ENCODE data around the gene RIPOR3. TPM values are rescaled to one million over a fixed set of nuclear protein-coding genes. Genes with fewer than 3 reads are reported as not detected.
A peak's percentile ranks its signal among the peaks of the same experiment; 100 is the strongest.
"Not testable (repeated sequence)": the region's sequence is repeated elsewhere in the genome, so short reads cannot be mapped to it uniquely, and the experiment has no call there.

The RIPOR3 gene
- total and polyA plus RNA-seq, 2 experiments from 2014 or later, result 5.6 to 5.7 TPM

DNA sequence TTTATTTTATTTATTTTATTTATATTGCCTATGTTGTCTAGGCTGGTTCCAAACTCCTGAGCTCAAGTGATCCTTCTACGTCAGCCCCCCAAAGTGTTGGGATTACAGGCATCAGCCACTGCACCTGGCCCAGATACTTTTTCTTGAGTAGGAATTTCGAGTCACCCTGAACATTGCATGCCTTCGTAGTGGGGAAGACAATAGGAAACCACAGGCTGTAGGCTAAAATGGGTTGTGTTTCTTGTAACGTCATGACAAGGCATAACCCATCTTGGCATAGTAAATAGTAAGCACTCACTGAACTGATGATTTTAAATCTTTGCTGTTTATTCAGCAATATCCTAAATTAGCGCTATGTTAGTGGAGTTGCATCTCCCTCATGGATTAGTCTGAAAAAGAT is 146.2 kb downstream of the RIPOR3 start:
- Histone ChIP-seq H3K4me3 (no peak overlapping the region), H3K4me1 (ENCODE audit: insufficient read depth) (peaks cover 4% of the 10 kb centered on the region), H3K9me2 (replicated peaks; ENCODE audit: insufficient read depth) (no peaks in the 10 kb centered on the region), H3K4me2 (no peak overlapping the region), H2AFZ (no peak overlapping the region), H3K79me2 (peaks cover 85% of the 10 kb centered on the region), H3K36me3 (replicated peaks; ENCODE audit: insufficient read depth, low read depth) (no peaks in the 10 kb centered on the region), H3K27ac (no peak overlapping the region), H3K9me3 (ENCODE audit: low read depth) (no peaks in the 10 kb centered on the region), H3K27me3 (no peaks in the 10 kb centered on the region), H4K20me1 (ENCODE audit: insufficient read depth, poor library complexity, severe bottlenecking) (peaks cover 11% of the 10 kb centered on the region)
- no peak for TF ChIP-seq EZH2 (IDR thresholded peaks at IDR 0.05; ENCODE audit: borderline replicate concordance)
- 95% methylated on average over 5 of the region's 5 CpGs for WGBS (ENCODE audit: low lambda C conversion rate, missing lambda C conversion rate)
- no peak for DNase-seq (ENCODE audit: low spot score)

DNA sequence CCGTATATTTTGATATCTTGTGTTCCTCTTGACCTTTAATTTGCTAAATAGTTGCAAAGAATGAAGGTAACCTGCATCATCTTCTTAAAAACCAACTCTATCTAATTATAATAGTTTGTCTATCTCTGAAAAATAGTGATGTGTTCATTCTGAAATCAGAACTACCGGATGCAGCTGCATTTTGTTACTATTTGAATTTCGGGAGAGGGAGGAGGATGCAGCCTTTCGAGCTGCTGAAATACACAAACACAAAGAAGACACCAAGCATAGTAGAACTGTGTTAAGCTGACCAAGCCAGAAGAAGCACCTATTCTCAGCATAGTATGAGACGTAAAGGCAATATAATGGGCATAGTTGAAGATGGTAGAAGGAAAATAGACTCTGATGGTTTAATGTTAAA is 148.0 kb downstream of the RIPOR3 start:
- Histone ChIP-seq H3K27me3 (no peaks in the 10 kb centered on the region), H3K27ac (peak overlapping the region; percentile 4), H3K36me3 (replicated peaks; ENCODE audit: insufficient read depth, low read depth) (no peaks in the 10 kb centered on the region), H3K9me3 (ENCODE audit: low read depth) (no peaks in the 10 kb centered on the region), H3K4me3 (no peak overlapping the region), H3K4me2 (no peak overlapping the region), H3K9me2 (replicated peaks; ENCODE audit: insufficient read depth) (no peaks in the 10 kb centered on the region), H2AFZ (no peak overlapping the region), H4K20me1 (ENCODE audit: insufficient read depth, poor library complexity, severe bottlenecking) (peaks cover 3% of the 10 kb centered on the region), H3K79me2 (peaks cover 91% of the 10 kb centered on the region), H3K4me1 (ENCODE audit: insufficient read depth) (peaks cover 5% of the 10 kb centered on the region)
- 90% methylated on average over 5 of the region's 5 CpGs for WGBS (ENCODE audit: low lambda C conversion rate, missing lambda C conversion rate)
- no peak for DNase-seq (ENCODE audit: low spot score)
- TF ChIP-seq EZH2phosphoT487 (IDR thresholded peaks at IDR 0.05; ENCODE audit: low read depth, severe bottlenecking, unreplicated experiment) (no peak), EZH2 (IDR thresholded peaks at IDR 0.05; ENCODE audit: borderline replicate concordance) (no peak)
- TF ChIP-seq, protein P1, sequence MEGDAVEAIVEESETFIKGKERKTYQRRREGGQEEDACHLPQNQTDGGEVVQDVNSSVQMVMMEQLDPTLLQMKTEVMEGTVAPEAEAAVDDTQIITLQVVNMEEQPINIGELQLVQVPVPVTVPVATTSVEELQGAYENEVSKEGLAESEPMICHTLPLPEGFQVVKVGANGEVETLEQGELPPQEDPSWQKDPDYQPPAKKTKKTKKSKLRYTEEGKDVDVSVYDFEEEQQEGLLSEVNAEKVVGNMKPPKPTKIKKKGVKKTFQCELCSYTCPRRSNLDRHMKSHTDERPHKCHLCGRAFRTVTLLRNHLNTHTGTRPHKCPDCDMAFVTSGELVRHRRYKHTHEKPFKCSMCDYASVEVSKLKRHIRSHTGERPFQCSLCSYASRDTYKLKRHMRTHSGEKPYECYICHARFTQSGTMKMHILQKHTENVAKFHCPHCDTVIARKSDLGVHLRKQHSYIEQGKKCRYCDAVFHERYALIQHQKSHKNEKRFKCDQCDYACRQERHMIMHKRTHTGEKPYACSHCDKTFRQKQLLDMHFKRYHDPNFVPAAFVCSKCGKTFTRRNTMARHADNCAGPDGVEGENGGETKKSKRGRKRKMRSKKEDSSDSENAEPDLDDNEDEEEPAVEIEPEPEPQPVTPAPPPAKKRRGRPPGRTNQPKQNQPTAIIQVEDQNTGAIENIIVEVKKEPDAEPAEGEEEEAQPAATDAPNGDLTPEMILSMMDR (IDR thresholded peaks at IDR 0.05; ENCODE audit: poor library complexity), result no peak

DNA sequence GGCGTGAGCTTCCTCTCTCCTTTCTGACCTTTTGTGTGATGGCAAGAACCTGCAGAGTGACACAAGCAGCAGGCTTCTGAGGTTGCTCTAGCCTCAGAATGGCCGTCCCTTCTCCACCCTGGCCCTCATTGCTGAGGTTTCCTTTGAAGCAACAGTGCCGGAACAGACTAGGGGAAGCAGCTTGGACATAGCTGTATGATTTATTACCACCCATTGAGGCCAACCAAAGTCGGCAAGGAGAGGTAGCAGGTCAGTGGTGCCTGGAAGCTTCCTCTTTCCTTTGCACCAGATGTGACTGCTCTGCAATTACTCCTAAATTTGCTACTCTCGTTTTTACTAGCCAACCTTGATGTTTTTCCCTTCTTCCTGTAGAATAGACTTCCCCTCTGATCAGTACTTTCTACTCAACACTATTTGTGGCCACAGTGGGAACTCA is 149.7 kb downstream of the RIPOR3 start:
- Histone ChIP-seq H3K79me2 (peaks cover 93% of the 10 kb centered on the region), H3K4me3 (no peak overlapping the region), H3K36me3 (replicated peaks; ENCODE audit: insufficient read depth, low read depth) (no peaks in the 10 kb centered on the region), H3K9me2 (replicated peaks; ENCODE audit: insufficient read depth) (no peaks in the 10 kb centered on the region), H3K9me3 (ENCODE audit: low read depth) (no peaks in the 10 kb centered on the region), H4K20me1 (ENCODE audit: insufficient read depth, poor library complexity, severe bottlenecking) (peaks cover 3% of the 10 kb centered on the region), H3K4me2 (no peak overlapping the region), H3K4me1 (ENCODE audit: insufficient read depth) (peaks cover 13% of the 10 kb centered on the region), H3K27me3 (no peaks in the 10 kb centered on the region), H2AFZ (no peak overlapping the region), H3K27ac (peak overlapping the region; percentile 69)
- WGBS (ENCODE audit: low lambda C conversion rate, missing lambda C conversion rate), result 81% methylated on average over 5 of the region's 5 CpGs
- TF ChIP-seq EZH2 (IDR thresholded peaks at IDR 0.05; ENCODE audit: borderline replicate concordance) (no peak), EZH2phosphoT487 (IDR thresholded peaks at IDR 0.05; ENCODE audit: low read depth, severe bottlenecking, unreplicated experiment) (no peak)
- TF ChIP-seq, protein P1 (IDR thresholded peaks at IDR 0.05; ENCODE audit: poor library complexity), result no peak
- no peak for DNase-seq (ENCODE audit: low spot score)

GRCh38 chr20:50540620-50541605 is 150.4 kb downstream of the RIPOR3 start:
- peak overlapping the region; percentile 75 for H3K27ac ChIP-seq
- H3K4me2 ChIP-seq, result peak overlapping the region; percentile 36
- H3K4me3 ChIP-seq, result no peak overlapping the region
- no peak overlapping the region for H2AFZ ChIP-seq
- no peaks in the 10 kb centered on the region for H3K9me2 ChIP-seq (replicated peaks; ENCODE audit: insufficient read depth)
- peaks cover 13% of the 10 kb centered on the region for H3K4me1 ChIP-seq (ENCODE audit: insufficient read depth)
- peak; percentile 43 for DNase-seq (ENCODE audit: low spot score)
- TF ChIP-seq, protein P1 (IDR thresholded peaks at IDR 0.05; ENCODE audit: poor library complexity), result peak; percentile 6
- TF ChIP-seq EZH2phosphoT487 (IDR thresholded peaks at IDR 0.05; ENCODE audit: low read depth, severe bottlenecking, unreplicated experiment), result no peak
- TF ChIP-seq EZH2 (IDR thresholded peaks at IDR 0.05; ENCODE audit: borderline replicate concordance), result no peak
- H3K36me3 ChIP-seq (replicated peaks; ENCODE audit: insufficient read depth, low read depth), result no peaks in the 10 kb centered on the region
- H4K20me1 ChIP-seq (ENCODE audit: insufficient read depth, poor library complexity, severe bottlenecking), result peaks cover 3% of the 10 kb centered on the region
- 84% methylated on average over 14 of the region's 14 CpGs for WGBS (ENCODE audit: low lambda C conversion rate, missing lambda C conversion rate)
- no peaks in the 10 kb centered on the region for H3K27me3 ChIP-seq
- peaks cover 92% of the 10 kb centered on the region for H3K79me2 ChIP-seq
- H3K9me3 ChIP-seq (ENCODE audit: low read depth), result no peaks in the 10 kb centered on the region

DNA sequence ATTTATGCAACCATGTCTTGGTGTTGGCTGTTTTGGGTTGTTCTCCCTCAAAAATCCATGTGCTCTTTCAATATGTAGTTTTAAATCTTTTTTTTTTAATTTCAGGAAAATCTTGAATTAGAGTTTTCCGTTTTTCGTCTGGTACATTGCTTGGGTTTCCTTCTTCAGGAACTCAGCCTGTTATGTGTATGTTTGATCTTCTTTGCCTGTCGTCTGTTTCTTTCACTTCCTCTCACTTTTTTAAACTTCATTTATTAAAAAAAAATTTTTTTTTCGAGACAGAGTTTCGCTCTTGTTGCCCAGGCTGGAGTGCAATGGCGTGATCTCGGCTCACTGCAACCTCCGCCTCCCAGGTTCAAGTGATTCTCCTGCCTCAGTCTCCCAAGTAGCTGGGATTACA is 151.5 kb downstream of the RIPOR3 start:
- Histone ChIP-seq H3K79me2 (peaks cover 92% of the 10 kb centered on the region), H3K4me1 (ENCODE audit: insufficient read depth) (peaks cover 20% of the 10 kb centered on the region)
- WGBS (ENCODE audit: low lambda C conversion rate, missing lambda C conversion rate), result 99% methylated on average over 8 of the region's 8 CpGs
- H3K9me2 ChIP-seq (replicated peaks; ENCODE audit: insufficient read depth); H3K27ac ChIP-seq; H2AFZ ChIP-seq; H3K9me3 ChIP-seq (ENCODE audit: low read depth); H3K36me3 ChIP-seq (replicated peaks; ENCODE audit: insufficient read depth, low read depth); H3K4me2 ChIP-seq; H3K4me3 ChIP-seq; DNase-seq (ENCODE audit: low spot score); H3K27me3 ChIP-seq; H4K20me1 ChIP-seq (ENCODE audit: insufficient read depth, poor library complexity, severe bottlenecking): not testable (repeated sequence)

Measured in hepatocyte (in vitro differentiated cells).